ENCODE data around the gene GORASP2.

- no peak for TF ChIP-seq CTCF (IDR thresholded peaks at IDR 0.05)
- no peak for TF ChIP-seq POLR2A (IDR thresholded peaks at IDR 0.05)
These were observed 56.4 kb downstream of the GORASP2 start for GRCh38 chr2:170985407-170985806.
